ENCODE results near the gene PLEK.
"Not testable (repeated sequence)": the region's sequence is repeated elsewhere in the genome, so short reads cannot be mapped to it uniquely, and the experiment has no call there.

Gene PLEK
- 5.7 to 26.0 (median 16.1) reads per million in 4 donors for total RNA-seq

GRCh38 chr2:68365087-68365486 is at the start of gene PLEK:
PLEK (plus strand) TSS chr2:68365282; CDS start chr2:68365352, 70 bp downstream.
- DNase-seq: no peak

- no peak for DNase-seq
These were observed 49.0 kb upstream of the PLEK start for GRCh38 chr2:68316111-68316510.

GRCh38 chr2:68317971-68318913 is 46.8 kb upstream of the PLEK start:
- DNase-seq: no peak

GRCh38 chr2:68318914-68319397 is 46.1 kb upstream of the PLEK start:
- DNase-seq: no peak

GRCh38 chr2:68319398-68320117 is 45.5 kb upstream of the PLEK start, which contains the start of gene CNRIP1:
CNRIP1 (minus strand) TSS chr2:68319949; CDS start chr2:68319400, 549 bp downstream.
- no peak for DNase-seq

- DNase-seq: no peak
These were observed 44.9 kb upstream of the PLEK start for GRCh38 chr2:68320118-68320641.

- no peak for DNase-seq
These were observed 40.0 kb upstream of the PLEK start for GRCh38 chr2:68325056-68325455.

GRCh38 chr2:68328901-68329300 is 36.2 kb upstream of the PLEK start:
- DNase-seq: no peak

GRCh38 chr2:68330691-68331090 is 34.4 kb upstream of the PLEK start:
- peak in 1 of 5 donors; percentile 4 for DNase-seq

- no peak for DNase-seq
These were observed 32.1 kb upstream of the PLEK start for GRCh38 chr2:68333009-68333408.

GRCh38 chr2:68333931-68334330 is 31.2 kb upstream of the PLEK start:
- no peak for DNase-seq

GRCh38 chr2:68336192-68336591 is 28.9 kb upstream of the PLEK start:
- DNase-seq: no peak

GRCh38 chr2:68340226-68341061 is 24.6 kb upstream of the PLEK start:
- no peak for DNase-seq

GRCh38 chr2:68341062-68341329 is 24.1 kb upstream of the PLEK start:
- no peak for DNase-seq

- DNase-seq: no peak
These were observed 23.5 kb upstream of the PLEK start for GRCh38 chr2:68341583-68341982.

GRCh38 chr2:68342470-68342869 is 22.6 kb upstream of the PLEK start:
- no peak for DNase-seq

- DNase-seq: no peak
These were observed 21.1 kb upstream of the PLEK start for GRCh38 chr2:68344031-68344430.

GRCh38 chr2:68345129-68345875 is 19.8 kb upstream of the PLEK start:
- no peak for DNase-seq

GRCh38 chr2:68349091-68349490 is 16.0 kb upstream of the PLEK start:
- DNase-seq: not testable (repeated sequence)

GRCh38 chr2:68351997-68352396 is 13.1 kb upstream of the PLEK start:
- DNase-seq: no peak

GRCh38 chr2:68352651-68353391 is 12.3 kb upstream of the PLEK start:
- DNase-seq: no peak

Data from T-helper 1 cell (primary cell).